ENCODE measurements around the gene OR52D1.

The OR52D1 gene

DNA sequence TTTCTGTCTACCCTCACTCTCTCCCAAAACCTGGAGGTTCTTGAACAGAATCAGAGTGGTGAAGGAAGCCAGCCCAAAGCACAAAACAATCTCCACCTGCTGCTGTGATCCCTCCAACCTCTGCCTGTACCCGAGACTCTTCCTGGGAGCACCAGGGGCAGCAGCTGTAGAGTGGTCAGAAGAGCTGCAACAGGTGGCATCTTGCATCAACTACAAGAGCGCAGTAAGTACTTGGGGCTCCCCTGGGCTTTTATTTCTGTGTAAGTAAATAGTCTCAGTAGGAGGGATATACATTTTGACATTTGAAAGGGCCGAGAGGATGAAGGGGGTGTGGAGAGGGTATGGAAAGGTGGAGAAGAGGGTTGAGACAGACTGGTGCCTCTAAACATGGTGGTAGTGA, 36.3 kb downstream of the OR52D1 start:
- H3K4me3 ChIP-seq (ENCODE audit: low read depth, low read length), result no peak overlapping the region
- no peak for DNase-seq (ENCODE audit: low read depth, low spot score)
- TF ChIP-seq, protein P1, sequence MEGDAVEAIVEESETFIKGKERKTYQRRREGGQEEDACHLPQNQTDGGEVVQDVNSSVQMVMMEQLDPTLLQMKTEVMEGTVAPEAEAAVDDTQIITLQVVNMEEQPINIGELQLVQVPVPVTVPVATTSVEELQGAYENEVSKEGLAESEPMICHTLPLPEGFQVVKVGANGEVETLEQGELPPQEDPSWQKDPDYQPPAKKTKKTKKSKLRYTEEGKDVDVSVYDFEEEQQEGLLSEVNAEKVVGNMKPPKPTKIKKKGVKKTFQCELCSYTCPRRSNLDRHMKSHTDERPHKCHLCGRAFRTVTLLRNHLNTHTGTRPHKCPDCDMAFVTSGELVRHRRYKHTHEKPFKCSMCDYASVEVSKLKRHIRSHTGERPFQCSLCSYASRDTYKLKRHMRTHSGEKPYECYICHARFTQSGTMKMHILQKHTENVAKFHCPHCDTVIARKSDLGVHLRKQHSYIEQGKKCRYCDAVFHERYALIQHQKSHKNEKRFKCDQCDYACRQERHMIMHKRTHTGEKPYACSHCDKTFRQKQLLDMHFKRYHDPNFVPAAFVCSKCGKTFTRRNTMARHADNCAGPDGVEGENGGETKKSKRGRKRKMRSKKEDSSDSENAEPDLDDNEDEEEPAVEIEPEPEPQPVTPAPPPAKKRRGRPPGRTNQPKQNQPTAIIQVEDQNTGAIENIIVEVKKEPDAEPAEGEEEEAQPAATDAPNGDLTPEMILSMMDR (IDR thresholded peaks at IDR 0.05; ENCODE audit: low read depth, low read length), result no peak
- in situ Hi-C loops (cut with HindIII; ENCODE audit: low sequenced_read_pairs), result no loop called here

- TF ChIP-seq, protein P1 (IDR thresholded peaks at IDR 0.05; ENCODE audit: low read depth, low read length), result no peak
Measured at GRCh38 chr11:5527716-5528115, 39.2 kb downstream of the OR52D1 start.

GRCh38 chr11:5528495-5528894, 40.0 kb downstream of the OR52D1 start:
- TF ChIP-seq, protein P1 (IDR thresholded peaks at IDR 0.05; ENCODE audit: low read depth, low read length), result no peak
- DNase-seq (ENCODE audit: low read depth, low spot score), result no peak
- in situ Hi-C loops (cut with HindIII; ENCODE audit: low sequenced_read_pairs), result no loop called here
- H3K4me3 ChIP-seq (ENCODE audit: low read depth, low read length), result no peak overlapping the region

More at GRCh38 chr11:5527716-5528115, 39.2 kb downstream of the OR52D1 start:
- H3K4me3 ChIP-seq (ENCODE audit: low read depth, low read length), result no peak overlapping the region
- no peak for DNase-seq (ENCODE audit: low read depth, low spot score)
- in situ Hi-C loops (cut with HindIII; ENCODE audit: low sequenced_read_pairs), result no loop called here

- DNase-seq (ENCODE audit: low read depth, low spot score), result no peak
- TF ChIP-seq, protein P1 (IDR thresholded peaks at IDR 0.05; ENCODE audit: low read depth, low read length), result no peak
- no peak overlapping the region for H3K4me3 ChIP-seq (ENCODE audit: low read depth, low read length)
- in situ Hi-C loops (cut with HindIII; ENCODE audit: low sequenced_read_pairs), result no loop called here
Measured at GRCh38 chr11:5531053-5531831, 42.8 kb downstream of the OR52D1 start.

GRCh38 chr11:5534046-5534445, 45.6 kb downstream of the OR52D1 start:
- no peak for DNase-seq (ENCODE audit: low read depth, low spot score)
- H3K4me3 ChIP-seq (ENCODE audit: low read depth, low read length), result no peak overlapping the region
- in situ Hi-C loops (cut with HindIII; ENCODE audit: low sequenced_read_pairs), result no loop called here
- TF ChIP-seq, protein P1 (IDR thresholded peaks at IDR 0.05; ENCODE audit: low read depth, low read length), result no peak

DNA sequence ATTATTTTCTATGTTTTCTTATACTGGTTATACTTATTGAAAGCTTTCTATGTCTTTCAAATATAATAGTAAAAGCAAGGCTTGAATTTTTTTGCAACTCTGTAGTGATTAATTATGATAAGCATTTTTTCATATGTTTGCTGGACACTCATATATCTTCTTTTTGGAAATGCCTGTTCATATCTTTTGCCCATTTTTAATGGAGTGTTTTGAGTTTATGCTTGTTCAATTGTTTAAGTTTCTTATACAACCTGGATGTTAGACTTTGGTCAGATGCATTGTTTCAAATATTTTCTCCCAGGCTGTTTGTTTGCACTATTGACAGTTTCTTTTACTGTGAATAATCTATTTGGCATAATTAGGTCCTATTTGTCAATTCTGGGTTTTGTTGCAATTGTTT, 48.0 kb downstream of the OR52D1 start:
- TF ChIP-seq, protein P1 (IDR thresholded peaks at IDR 0.05; ENCODE audit: low read depth, low read length), result no peak
- in situ Hi-C loops (cut with HindIII; ENCODE audit: low sequenced_read_pairs), result no loop called here
- DNase-seq (ENCODE audit: low read depth, low spot score), result no peak

More for the DNA sequence above, 48.0 kb downstream of the OR52D1 start:
- no peak overlapping the region for H3K4me3 ChIP-seq (ENCODE audit: low read depth, low read length)

Measured in astrocyte of the spinal cord (primary cell).